Epidermal melanocyte (primary cell): Measurements from ENCODE around the gene FAM171A1.
A peak's percentile ranks its signal among the peaks of the same experiment; 100 is the strongest.
"Not testable (repeated sequence)": the region's sequence is repeated elsewhere in the genome, so short reads cannot be mapped to it uniquely, and the experiment has no call there.

Source experiments
- DNase-seq: peaks from one replicate; pipeline ENCODE4 v3.0.0; 2011; ENCODE audit warnings: low spot score; ENCODE audit not compliant: insufficient read length

The FAM171A1 gene

DNA sequence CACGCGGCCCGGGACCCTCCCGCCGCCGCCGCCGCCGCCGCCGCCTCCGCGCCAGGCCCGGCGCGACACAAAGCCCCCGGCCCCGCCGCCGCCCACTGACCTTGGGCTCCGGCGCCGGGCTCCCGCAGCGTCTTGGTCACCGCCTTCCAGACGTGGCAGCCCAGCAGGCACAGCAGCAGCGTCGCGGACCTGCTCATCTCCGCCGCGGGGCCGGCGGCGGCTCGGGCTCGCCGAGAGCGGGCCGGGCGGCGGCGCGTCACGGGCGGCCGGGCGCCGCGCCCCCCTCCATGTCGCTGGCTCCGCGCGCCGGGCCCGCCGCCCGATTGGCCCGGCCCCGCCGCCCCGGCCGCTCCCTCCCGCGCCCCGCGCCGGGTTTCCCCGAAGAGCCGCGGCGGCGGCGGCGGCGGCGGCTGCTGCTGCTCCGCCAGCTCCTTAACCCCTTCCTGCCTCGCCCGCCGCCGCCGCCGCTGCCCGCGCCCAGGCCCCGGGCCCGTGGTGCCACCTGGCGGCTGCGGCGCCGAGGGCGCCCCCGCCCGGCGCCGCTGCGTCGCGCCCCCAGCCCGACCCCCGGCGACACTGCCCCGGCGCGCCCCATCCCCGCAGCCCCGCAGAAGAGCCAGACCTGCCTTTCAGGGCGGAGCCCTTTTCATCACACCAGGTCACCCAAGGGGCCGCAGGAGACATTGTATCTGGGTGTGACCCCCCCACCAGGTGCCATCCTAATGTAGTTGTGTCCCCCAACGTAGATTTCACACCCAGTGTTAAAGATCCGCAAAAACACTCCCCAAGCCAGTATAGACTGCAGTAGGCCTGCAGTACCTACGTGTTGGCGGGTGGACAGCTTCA is at the start of gene FAM171A1:
Gene FAM171A1 (minus strand): TSS at position 434 of the 846 bp plus-strand sequence. CDS start 237 bp downstream, at position 197.
- no peak for DNase-seq

DNA sequence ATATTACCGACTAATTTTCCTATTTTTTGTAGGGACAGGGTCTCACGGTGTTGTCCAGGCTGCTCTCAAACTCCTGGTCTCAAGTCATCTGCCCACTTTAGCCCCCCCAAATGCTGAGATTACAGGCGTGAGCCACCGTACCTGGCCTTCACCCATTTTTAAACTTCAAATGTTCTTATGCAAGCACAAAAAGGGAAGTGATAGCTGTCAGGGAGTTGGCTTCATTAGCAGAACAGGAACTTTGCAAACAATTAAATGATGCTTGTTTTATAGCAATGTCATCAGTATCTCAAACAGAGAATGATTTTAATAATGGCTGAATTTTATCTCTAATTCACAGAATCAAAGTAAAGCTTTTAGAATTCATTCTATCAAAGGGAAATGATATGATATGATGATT is 49.8 kb upstream of the FAM171A1 start:
- no peak for DNase-seq

DNA sequence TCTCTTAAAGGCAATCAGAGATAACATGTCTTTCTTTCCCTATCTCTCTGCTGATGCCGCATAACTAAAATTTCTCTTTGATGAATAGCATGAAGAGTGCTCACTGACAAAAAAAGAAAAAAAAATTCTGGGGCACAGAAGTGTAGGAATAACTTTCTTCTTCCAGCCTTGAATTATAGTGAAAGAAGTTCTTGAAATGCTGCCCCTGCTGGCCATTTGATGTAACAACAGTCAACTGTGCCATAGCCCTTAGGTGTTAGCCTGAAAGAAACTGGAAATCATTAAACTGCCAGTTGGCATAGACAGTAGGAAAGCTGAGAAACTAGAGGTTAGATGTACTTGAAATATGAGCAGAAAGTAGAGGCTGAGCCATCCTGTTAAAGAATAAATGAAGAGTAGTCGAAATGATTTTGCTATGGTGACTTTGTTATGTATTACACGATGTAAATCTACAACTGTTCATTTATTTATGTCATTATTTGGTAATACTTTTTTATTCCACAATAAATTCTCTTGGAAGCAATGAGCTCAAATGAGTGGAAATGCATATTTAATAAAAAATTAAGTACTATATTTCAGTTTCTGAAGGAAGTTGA is 48.3 kb upstream of the FAM171A1 start:
- DNase-seq: peak; percentile 44

DNA sequence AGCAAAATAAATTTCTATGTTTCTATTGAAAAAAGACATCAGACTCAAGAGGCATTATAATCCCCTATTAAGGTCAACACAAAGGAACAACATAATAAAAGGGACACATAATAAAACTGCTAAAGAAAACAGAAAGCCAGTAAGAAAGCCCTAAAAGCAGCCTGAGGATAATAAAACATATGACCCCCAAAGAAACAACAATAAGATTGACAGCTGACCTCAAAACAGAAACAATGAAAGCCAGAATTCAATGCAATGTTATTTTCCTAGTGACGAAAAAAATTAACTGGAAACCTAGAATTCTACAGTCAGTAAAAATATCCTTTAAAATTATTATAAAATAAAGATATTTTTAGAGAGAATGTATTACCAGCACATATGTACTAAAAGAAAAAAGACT is 44.9 kb upstream of the FAM171A1 start:
- DNase-seq: no peak

DNA sequence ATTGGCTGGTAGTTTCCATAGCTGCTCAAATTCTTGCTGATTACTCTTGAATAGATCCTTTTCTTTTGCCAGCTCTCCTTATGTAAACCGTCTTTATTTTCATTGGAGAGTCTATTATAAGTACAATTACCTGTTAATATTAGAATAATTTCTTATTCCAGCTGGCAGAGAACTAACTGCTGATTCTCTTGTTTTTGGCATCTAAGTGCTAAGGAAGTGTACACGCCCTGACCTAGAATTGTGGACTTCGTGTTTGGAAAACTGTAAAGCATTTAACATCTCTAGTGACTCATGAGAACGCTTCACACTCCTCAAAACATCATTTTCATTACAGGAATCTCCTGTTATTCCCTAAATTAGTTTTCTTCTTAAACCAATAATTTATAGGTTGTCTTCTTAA is 39.9 kb upstream of the FAM171A1 start:
- no peak for DNase-seq

DNA sequence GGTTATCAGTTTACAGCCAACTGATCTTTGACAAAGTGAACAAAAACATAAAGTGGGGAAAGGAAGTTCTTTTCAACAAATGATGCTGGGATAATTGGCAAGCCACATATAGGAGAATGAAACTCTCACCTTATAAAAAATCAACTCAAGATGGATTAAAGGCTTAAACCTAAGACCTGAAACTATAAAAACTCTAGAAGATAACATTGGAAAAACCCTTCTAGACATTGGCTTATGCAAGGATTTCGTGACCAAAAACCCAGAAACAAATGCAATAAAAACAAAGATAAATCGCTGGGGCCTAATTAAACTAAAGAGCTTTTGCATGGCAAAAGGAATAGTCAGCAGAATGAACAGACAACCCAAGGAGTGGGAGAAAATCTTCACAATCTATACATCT is 38.3 kb upstream of the FAM171A1 start:
- not testable (repeated sequence) for DNase-seq

DNA sequence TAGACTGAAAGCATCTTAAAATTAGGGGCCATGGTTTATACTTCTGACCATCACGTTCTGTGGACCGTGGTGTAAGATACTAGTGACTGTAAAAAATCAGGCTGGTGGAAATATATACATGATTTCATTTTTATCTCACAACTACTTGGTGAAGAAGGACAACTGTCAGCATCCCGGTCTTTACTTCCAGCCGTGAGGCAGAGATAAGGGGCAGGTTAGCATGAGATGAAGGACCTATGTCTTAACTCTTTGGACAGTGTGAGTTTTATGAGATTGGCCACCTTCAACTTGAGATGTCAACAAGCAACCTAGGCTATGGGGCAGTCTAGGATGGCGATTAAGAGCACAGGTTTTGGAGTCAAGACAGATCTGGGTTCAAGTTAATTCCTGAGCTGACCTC is 37.5 kb upstream of the FAM171A1 start:
- DNase-seq: no peak

DNA sequence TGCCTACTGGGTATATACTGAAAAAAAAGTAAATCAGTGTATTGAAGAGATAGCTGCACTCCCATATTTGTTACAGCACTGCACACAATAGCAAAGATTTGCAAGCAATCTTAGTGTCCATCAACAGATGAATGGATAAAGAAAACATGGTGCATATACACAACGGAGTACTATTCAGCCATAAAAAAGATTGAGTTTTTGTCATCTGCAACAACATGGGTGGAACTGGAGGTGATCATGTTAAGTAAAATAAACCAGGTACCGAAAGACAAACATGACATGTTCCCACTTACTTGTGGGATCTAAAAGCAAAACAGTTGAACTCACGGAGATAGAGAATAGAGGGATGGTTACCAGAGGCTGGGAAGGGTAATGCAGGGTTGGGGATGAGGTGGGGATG is 34.2 kb upstream of the FAM171A1 start:
- no peak for DNase-seq

DNA sequence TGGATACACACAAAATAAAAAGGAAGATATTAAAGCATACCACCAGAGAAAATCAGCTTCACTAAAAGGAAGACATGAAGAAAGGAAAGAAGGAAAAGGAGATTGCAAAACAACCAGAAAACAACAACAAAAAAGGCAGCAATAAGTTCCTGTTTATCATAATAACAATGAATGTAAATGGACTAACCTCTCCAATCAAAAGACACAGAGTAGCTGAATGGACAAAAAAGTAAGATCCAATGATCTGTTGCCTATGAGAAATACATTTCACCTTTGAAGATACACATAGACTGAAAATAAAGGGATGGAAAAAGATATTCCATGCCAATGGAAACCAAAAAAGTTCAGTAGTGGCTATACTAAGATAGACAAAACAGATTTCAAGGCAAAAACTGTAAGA is 30.3 kb upstream of the FAM171A1 start:
- no peak for DNase-seq

DNA sequence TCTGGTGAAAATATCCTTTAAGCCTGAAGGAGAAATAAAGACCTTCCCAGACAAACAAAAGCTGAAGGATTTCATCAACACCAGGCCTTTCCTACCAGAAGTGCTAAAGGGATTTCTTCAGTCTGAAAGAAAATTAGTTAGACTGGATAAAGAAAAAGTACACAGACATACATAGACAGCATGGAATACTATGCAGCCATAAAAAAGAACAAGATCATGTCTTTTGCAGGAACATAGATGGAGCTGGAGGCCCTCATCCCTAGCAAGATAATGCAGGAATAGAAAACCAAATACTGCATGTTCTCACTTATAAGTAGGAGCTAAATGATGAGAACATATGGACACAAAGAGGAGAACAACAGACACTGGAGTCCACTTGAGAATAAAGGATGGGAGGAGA is 29.4 kb upstream of the FAM171A1 start:
- not testable (repeated sequence) for DNase-seq

DNA sequence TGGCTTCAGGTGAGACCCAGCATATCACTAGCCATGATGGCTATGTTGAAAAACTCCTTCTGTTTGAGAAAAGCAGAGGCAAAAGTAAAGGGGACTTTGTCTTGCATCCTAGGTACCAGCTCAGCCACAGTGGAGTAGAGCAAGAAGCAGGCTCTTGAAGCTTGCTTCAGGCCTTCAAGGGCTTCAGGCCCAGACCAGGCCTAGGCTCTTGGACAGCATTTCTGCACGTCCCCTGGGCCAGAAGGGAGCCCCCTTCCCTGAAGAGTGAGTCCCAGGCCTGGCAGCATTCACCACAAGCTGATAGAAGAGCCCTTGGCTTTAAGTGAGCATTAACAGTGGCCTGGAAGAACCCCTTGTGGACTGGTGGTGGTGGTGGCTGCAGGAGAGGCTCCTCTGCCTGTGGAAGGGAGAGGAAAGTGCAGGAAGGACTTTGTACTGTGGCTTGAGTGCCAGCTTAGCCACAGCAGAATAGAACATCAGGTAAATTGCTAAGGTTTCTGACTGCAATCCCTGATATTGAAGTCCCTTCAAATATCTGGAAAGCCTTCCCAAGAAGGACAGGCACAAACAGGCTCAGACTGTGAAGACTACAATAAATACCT is 28.1 kb upstream of the FAM171A1 start:
- no peak for DNase-seq

DNA sequence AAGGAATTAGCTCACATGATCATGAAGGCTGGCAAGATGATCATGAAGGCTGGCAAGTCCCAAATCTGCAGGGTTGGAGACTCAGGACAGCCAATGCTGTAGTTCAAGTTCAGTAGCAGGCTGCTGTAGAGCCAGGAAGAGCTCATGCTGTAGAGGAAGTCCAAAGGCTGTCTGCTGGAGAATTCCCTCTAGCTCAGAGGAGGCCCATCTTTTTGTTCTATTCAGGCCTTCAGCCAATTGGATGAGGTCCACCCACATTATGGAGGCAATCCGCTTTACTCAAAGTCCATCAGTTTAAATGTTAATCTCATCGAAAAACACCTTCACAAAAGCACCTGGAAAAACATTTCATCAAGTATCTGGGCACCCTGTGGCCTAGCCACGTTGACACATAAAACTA is 24.8 kb upstream of the FAM171A1 start:
- no peak for DNase-seq

DNA sequence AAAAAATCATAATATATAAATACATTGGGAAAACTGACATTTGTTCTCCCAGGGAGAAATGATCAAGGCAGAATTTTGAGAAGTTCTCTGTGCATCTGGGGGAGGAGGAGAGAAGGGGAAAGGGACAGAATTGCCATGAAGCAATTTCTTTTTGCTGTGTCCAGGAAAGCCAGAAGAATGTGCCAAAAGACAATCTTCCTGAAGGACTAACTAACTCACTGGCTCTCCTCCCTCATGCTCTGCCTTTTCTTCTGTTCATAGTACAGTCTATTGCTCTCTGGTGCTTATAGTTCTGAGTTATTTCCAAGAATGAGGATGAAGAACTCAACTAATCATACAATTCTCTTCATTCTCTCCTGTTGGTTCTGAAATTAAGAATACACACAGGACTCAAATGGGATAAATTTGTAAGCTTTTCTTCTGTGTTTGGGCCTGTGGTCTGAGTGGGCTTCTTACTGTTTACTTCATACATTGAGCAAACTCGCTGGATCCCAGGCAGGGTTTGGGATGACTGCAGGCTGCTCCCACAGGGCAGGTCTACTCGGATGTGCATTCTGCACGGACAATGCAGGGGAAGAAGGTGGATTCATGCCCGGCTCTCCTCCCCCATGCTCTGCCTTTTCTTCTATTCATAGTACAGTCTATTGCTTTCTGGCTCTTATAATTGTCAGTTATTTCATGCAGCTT is 22.2 kb upstream of the FAM171A1 start:
- no peak for DNase-seq

DNA sequence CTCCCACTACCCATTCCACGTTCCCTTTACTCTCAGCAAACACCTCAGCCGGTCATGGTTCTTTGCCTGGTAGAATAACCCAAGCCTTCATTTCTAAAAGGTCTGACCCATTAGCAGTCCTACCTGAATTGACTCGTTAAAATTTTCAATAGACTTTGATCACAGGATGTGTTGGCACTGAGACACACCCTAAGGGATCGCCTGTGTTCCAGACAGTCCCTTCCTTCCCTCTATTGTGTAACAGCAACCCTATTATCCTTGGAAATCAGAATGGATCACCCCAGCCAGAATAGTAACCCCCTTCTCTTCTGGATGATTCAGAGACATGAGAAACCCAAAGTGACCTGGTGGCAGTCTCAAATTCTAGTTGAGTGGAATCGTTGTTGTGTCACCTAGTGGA is 20.4 kb upstream of the FAM171A1 start:
- no peak for DNase-seq

DNA sequence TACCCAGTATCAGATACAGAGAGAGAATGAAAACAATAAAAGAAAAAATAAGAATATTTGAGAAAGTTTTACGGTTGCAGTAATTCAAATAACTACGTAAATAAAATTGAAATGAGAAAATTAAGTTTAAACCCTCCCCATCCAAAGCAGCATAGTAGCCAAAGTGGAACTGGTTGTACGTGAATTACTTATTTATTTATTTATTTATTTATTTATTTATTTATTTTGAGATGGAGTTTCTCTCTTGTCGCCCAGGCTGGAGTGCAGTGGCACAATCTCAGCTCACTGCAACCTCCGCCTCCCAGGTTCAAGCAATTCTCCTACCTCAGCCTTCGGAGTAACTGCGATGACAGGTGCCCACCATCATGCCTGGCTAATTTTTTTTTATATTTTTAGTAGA is 17.1 kb upstream of the FAM171A1 start:
- not testable (repeated sequence) for DNase-seq

DNA sequence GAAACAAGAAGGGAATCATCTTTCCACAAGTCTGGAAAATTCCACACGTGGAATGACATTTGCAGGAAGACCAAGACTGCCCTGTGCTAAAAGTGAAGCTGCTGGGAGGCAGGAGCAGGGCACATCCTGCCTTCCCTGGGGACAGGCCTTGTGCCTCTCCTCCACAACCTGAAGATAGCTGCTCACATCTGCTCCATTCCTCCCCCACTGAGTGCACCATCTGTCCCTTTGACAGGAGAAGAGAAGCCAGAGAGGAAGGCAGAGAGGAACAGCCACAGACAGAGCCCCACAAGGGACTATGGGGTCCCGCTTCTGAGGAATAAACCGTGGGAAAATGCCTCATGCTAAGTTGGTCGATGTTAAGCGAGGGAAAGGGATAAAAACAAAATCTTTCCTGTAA is 15.9 kb upstream of the FAM171A1 start:
- no peak for DNase-seq

DNA sequence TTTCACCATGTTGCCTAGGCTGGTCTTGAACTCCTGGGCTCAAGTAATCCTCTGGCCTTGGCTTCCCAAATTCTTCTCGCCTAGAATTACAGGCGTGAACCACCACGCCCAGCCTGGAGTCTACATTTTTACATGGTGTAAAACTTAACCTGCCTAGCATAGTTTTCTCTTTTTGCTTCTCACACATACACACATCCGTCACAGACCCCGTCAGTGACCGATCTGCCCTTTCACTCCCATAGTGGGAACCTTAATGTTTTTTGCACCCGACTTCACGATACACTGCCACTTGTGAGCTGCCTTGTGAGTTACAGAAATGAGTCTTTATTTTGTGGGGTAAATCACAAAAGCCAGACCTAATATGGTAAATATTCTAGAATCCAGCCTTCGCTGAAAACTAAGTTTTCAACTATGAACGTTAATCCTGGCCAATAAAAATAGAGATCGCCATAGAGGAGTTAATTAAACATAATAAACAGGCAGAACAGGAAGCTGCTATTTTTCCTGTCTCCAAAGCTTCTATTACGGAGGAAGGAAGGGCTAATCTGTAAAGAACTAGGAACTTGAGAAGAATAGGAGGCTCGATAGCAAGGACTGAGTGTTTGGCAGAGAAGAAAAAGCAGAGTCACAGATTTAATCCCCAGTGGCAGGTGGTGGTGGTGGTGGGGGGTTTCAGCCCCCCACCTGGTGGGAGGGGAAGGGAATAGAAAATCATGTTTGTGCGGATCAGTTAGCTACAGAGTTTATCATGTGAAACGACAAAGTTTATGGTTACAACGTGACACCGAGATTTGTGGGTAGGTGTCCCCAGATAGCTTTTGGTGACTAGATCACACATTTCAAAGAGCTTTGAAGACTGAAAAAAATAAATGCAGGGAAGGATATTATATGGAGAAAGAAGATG is 14.7 kb upstream of the FAM171A1 start:
- DNase-seq: no peak

DNA sequence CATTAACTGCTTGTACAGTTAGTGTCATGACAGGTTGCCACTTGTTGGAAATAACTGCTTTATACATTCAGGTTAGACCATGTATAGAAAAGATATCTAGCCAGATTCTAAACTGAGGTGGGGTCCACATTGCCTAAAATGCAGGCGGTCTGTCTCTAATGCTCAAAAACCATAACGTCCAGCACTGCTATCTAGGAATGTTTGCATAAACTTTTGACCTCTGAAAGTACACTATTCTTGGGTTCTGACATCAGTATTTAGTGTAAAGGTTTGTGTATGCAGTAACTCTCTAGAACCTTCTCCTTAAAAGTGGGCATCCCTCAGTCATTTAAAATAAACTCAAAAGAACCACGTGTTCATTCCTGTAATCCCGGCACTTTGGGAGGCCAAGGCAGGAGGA is 10.3 kb upstream of the FAM171A1 start:
- no peak for DNase-seq

DNA sequence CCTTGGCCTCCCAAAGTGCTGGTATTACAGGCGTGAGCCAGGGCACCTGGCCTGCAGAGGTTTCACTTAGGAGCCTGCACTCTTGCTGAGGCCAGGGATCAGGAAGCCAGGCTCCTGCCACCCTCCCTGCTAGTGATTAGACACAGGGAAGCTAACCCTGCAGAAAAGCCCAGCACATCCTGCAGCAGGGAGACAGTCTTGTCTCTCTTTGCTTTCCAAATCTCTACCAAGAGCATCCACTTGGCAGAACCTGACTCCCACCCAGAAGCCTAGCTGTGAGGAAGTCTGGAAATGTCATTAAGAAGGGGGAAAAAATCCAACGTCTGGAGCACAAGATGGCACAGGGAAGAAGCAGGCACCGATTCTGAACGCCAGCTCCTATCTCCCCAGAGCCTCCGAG is 8.0 kb upstream of the FAM171A1 start:
- DNase-seq: no peak

DNA sequence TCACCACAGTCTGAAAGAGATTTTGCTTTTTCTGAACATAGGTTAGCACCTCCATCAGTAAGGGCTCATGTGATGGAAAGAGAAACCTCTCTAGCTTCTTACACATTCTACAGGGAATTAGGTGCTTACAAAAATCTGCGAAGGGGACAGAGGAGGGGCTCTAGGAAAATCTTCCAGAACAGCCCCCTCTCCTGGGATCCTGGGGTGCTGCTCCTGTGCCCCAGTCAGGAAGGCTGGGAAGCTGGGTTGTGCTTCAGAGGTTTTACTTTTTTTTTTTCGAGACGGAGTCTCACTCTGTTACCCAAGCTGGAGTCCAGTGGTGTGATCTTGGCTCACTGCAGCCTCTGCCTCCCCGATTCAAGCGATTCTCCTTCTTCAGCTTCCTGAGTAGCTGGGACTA is 7.5 kb upstream of the FAM171A1 start:
- no peak for DNase-seq

DNA sequence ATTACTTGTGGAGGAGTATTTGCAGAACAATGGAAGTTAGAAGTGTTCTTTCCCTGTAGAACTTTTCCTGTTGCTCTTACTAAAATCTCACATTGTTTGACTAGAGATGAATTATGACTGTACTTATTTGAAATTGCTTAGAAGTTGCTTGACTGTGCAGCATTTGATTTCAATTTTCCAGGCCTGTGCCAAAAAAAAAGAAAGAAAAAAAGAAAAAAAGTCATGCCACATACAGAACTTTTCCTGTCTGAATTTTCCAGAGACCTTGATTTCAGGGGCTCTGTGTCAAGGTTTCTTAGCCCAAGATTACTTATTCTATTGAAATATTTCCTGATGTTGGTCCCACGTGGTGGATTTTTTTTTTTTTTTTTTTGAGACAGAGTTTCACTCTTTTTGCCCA is 3.5 kb upstream of the FAM171A1 start:
- DNase-seq: no peak
